ENCODE results near the gene FREM1.

DNA sequence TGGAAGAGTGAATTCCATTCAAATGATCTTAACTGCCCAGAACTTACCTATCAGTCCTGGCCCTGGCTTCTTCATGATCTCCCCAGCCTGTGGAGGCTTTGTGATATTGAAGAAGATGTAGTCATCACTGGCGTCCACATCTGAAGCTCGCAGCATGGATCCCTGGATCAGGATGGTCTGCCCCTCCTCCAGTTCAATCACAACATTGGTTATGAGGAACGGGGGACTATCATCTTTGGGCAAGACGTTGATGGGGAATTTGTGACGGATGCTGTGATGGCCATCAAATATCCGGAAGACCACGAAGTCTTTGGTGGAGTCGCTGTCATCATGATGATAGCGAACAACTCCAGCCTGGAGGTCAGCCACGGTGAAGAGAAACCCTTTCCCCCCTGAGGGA is 68.0 kb downstream of the FREM1 start:
- no peak for TF ChIP-seq U2AF2 (IDR thresholded peaks at IDR 0.05; ENCODE audit: low read depth, low read length)
- TF ChIP-seq EZH2 (conservative IDR thresholded peaks at IDR 0.05; ENCODE audit: low read depth, low read length): no peak
- TF ChIP-seq, protein P1, sequence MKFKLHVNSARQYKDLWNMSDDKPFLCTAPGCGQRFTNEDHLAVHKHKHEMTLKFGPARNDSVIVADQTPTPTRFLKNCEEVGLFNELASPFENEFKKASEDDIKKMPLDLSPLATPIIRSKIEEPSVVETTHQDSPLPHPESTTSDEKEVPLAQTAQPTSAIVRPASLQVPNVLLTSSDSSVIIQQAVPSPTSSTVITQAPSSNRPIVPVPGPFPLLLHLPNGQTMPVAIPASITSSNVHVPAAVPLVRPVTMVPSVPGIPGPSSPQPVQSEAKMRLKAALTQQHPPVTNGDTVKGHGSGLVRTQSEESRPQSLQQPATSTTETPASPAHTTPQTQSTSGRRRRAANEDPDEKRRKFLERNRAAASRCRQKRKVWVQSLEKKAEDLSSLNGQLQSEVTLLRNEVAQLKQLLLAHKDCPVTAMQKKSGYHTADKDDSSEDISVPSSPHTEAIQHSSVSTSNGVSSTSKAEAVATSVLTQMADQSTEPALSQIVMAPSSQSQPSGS (CRISPR knock-in tag; IDR thresholded peaks at IDR 0.05): no peak
- TF ChIP-seq MAZ (IDR thresholded peaks at IDR 0.05; ENCODE audit: borderline replicate concordance, low read depth, low read length): no peak
- TF ChIP-seq MAZ (CRISPR knock-in tag; IDR thresholded peaks at IDR 0.05; ENCODE audit: low read depth): no peak
